BE2C (cell line): ENCODE results near the gene SHANK3.
A peak's percentile ranks its signal among the peaks of the same experiment; 100 is the strongest.

ENCODE experiments used
- DNase-seq: peaks from one replicate; pipeline ENCODE4 v3.0.0-alpha.2; 2020
- H3K27me3 ChIP-seq: fragments of 250-450 bp; sonication (Bioruptor Pico); 2 replicates; pipeline ENCODE4 v1.5.1; 2020; ENCODE audit warnings: mild to moderate bottlenecking
- H3K36me3 ChIP-seq: fragments of 250-450 bp; sonication (Bioruptor Pico); 2 replicates; pipeline ENCODE4 v1.5.1; 2020; ENCODE audit warnings: mild to moderate bottlenecking
- H3K4me1 ChIP-seq: fragments of 250-450 bp; sonication (Bioruptor Pico); 2 replicates; pipeline ENCODE4 v1.5.1; 2020
- H3K4me3 ChIP-seq: 2 replicates; pipeline ENCODE4 v1.5.1; 2011; ENCODE audit warnings: low read depth, low read length
- H3K9me3 ChIP-seq: fragments of 250-450 bp; sonication (Bioruptor Pico); 2 replicates; pipeline ENCODE4 v1.5.1; 2020
- TF ChIP-seq, protein P1 (sequence below): IDR thresholded peaks from 2 replicates; pipeline ENCODE4 v1.5.1; 2012; ENCODE audit warnings: mild to moderate bottlenecking, low read depth, low read length

SHANK3 gene

DNA sequence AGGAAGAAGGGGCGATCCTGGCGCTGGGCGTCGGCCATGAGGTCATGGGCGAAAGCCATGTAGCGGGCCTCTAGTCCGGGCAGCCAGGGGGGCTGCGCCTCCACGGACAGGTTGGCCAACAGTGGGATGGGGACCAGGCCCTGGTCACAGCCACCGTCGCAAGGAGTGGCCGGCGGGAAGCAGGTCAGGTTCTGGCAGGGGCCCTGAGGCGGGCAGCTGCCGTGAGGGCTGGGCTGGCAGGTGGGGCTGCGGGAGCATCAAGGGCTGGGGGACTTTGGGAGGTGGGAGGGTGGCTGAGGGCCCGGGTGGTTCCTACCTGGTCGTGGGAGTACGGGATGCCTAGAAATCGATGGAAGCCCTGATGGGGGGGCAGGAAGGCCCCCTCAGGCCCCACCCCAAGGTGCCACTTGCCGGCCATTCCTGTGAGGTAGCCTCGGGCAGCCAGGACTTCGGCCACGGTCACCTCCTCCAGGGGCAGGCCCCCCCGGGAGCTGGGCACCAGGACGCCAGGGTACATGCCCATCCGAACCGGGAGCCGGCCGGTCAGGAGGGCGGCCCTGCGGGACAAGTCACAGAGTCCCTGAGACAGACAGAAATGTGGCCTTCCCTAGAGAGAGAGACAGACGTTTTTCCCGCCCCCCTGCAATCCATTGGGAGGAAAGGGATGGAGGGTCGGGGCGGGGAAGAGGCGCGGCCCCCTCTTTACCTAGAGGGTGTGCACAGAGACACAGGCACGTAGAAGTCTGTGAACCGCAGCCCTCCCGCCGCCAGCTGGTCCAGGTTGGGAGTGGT lies 45.6 kb upstream of the SHANK3 start:
- H3K4me1 ChIP-seq: no peaks in the 10 kb centered on the region
- H3K4me3 ChIP-seq: peak overlapping the region; percentile 78

DNA sequence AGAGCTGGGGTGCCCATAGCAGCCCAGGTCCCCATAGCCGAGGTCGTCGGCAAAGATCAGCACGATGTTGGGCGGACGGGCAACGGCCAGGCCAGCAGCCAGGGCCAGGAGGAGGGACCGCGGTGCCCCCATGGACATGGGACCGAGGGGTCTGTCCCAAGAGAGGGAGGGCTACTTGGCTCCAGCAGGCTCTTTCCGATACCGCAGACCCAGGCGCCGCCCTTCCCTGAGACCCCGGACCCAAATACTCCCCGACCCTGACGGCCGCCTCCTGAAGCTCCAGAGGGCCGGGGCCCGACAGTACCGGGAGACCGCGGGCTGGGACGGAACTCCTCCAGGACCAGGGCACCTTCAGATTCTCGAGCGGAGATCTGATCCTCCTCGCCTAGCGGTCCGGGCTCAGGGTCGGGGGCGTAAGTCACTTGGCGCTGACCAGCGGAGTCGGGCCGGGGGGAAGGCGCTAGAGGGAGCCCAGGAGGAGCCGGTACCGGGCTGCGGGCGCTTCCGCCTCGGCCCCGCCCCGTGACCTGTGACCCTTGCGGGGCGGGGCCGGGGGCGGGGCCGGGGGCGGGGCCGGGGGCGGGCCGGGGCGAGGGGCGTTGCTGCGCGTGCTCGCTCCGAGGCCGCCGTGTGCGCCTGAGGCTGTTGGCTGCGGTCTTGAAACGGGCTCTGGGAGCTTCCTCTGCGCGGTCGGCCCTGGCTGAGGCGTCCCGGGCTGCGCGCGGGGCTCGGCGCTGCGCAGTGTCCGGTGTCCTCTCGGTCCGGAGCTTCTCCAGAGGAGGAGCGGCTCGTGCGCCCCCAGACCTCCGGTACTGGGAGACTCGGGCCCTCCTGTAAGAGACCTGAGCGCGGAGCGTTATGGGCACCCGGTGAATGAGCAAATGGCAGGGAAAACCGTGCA lies 44.7 kb upstream of the SHANK3 start, which contains the start of gene ARSA:
Gene ARSA, minus strand, starts transcription at position 511 of the 901 bp plus-strand sequence. Its CDS starts 373 bp downstream, at position 138.
- TF ChIP-seq, protein P1, sequence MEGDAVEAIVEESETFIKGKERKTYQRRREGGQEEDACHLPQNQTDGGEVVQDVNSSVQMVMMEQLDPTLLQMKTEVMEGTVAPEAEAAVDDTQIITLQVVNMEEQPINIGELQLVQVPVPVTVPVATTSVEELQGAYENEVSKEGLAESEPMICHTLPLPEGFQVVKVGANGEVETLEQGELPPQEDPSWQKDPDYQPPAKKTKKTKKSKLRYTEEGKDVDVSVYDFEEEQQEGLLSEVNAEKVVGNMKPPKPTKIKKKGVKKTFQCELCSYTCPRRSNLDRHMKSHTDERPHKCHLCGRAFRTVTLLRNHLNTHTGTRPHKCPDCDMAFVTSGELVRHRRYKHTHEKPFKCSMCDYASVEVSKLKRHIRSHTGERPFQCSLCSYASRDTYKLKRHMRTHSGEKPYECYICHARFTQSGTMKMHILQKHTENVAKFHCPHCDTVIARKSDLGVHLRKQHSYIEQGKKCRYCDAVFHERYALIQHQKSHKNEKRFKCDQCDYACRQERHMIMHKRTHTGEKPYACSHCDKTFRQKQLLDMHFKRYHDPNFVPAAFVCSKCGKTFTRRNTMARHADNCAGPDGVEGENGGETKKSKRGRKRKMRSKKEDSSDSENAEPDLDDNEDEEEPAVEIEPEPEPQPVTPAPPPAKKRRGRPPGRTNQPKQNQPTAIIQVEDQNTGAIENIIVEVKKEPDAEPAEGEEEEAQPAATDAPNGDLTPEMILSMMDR: no peak; the same call in 1 of the 2 replicates
- Histone ChIP-seq H3K36me3 (no peaks in the 10 kb centered on the region), H3K27me3 (no peaks in the 10 kb centered on the region), H3K4me1 (no peaks in the 10 kb centered on the region), H3K4me3 (peak within 1 kb of the TSS; percentile 78), H3K9me3 (no peaks in the 10 kb centered on the region)
- peak; percentile 88 for DNase-seq

More for the DNA sequence above, 45.6 kb upstream of the SHANK3 start:
- Histone ChIP-seq H3K9me3 (no peaks in the 10 kb centered on the region), H3K36me3 (no peaks in the 10 kb centered on the region), H3K27me3 (peaks cover 7% of the 10 kb centered on the region)
- DNase-seq: peak; percentile 33
- TF ChIP-seq, protein P1: no peak

DNA sequence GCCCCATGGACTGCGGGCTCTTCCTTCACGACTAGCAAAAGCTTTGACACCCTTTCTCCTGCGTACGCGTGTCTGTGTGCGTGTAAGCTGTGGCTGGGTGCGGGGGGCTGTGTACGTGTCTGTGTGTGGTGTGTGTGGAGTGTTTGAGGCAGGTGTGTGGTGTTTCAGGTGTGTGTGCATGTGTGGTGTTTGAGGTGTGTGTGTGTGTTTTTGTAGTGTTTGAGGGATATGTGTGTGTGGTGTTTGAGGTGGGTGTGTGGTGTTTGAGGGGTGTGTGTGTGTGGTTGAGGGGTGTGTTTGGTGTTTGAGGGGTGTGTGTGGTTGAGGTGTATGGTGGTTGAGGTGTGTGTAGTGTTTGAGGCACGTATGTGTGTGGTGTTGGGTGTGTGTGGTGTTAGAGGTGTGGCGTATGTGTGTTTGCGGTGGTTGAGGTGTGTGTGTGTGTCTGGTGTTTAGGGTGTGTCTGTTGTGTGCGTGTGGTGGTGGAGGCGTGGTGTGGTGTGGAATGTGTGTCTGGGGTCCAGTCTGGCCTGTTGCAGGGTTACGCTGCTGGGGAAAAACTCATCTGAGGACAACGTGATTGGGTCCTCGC lies 44.0 kb upstream of the SHANK3 start:
- Histone ChIP-seq H3K36me3 (no peaks in the 10 kb centered on the region), H3K4me1 (no peaks in the 10 kb centered on the region), H3K9me3 (no peaks in the 10 kb centered on the region), H3K27me3 (no peaks in the 10 kb centered on the region), H3K4me3 (peak overlapping the region; percentile 78)
- DNase-seq: no peak
- TF ChIP-seq, protein P1: no peak

DNA sequence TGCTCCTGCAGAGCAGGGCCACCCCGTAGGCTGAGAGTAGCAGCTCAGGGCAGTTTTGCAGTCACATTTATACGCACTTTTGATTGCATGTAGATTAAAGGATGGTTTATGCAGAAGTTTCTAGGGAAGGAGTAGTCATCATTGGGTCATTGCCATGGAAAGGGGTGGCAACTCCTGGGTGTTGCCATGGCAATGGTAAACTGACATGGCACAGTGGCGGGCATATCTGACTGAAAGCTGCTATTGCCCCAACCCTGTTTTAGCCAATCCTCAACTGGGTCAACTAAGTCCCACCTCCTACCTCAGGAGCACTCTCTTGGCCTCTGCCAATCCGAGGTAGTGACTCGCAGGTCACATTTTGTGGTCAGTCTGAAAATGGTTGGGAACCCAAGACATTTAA lies 42.2 kb upstream of the SHANK3 start:
- Histone ChIP-seq H3K9me3 (no peaks in the 10 kb centered on the region), H3K27me3 (no peaks in the 10 kb centered on the region), H3K4me1 (no peaks in the 10 kb centered on the region), H3K4me3 (no peak overlapping the region), H3K36me3 (no peaks in the 10 kb centered on the region)
- no peak for DNase-seq
- TF ChIP-seq, protein P1: no peak

DNA sequence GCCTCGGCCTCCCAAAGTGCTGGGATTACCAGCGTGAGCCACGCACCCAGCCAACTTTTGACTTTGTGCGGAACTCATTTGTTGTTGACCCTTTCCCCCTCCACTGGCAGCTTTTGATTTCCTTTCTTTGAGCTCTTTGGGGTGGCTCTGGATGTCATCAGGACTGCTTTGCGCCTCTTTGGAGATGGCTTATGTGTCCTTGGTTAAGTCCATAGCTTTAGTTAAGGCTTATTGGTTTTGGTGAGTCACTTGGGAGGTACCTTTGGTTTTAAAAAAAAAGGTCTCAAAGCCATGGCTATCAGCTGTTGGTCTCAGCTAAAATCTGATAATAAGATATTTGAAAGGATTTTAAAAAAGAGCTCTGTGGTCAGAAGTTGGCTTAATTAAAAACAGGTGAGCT lies 39.5 kb upstream of the SHANK3 start:
- H3K36me3 ChIP-seq: no peaks in the 10 kb centered on the region
- DNase-seq: no peak
- H3K27me3 ChIP-seq: no peaks in the 10 kb centered on the region
- TF ChIP-seq, protein P1: no peak
- no peak overlapping the region for H3K4me3 ChIP-seq
- H3K9me3 ChIP-seq: no peaks in the 10 kb centered on the region
- H3K4me1 ChIP-seq: no peaks in the 10 kb centered on the region
